ENCODE measurements around the gene ZC3H7A.

The ZC3H7A gene

GRCh38 chr16:11768849-11769248 lies 28.2 kb downstream of the ZC3H7A start:
- Histone ChIP-seq H3K79me2 (ENCODE audit: low read length) (peaks cover 62% of the 10 kb centered on the region), H3K27ac (ENCODE audit: low read length) (peak overlapping the region; percentile 34; the same call in 1 of the 2 replicates), H3K4me2 (ENCODE audit: low read depth, low read length) (peak overlapping the region; percentile 12; the same call in 1 of the 2 replicates), H2AFZ (ENCODE audit: low read length) (no peak overlapping the region), H3K9me2 (replicated peaks; ENCODE audit: insufficient read depth, low read length) (no peaks in the 10 kb centered on the region), H3K4me1 (ENCODE audit: low read length) (peaks cover 29% of the 10 kb centered on the region), H3K36me3 (replicated peaks; ENCODE audit: insufficient read depth, low read length) (peaks cover 23% of the 10 kb centered on the region), H3K9ac (ENCODE audit: low read length) (no peak overlapping the region), H4K20me1 (ENCODE audit: insufficient read depth, low read length) (no peaks in the 10 kb centered on the region), H3K27me3 (replicated peaks; ENCODE audit: insufficient read depth, low read length) (no peaks in the 10 kb centered on the region), H3F3A (ENCODE audit: insufficient read depth, low read length) (peaks cover 19% of the 10 kb centered on the region; the same call in 1 of the 2 replicates), H3K9me3 (replicated peaks; ENCODE audit: insufficient read depth, low read length) (no peaks in the 10 kb centered on the region), H3K4me3 (ENCODE audit: low read length) (no peak overlapping the region)
- TF ChIP-seq EZH2phosphoT487 (IDR thresholded peaks at IDR 0.05; ENCODE audit: low read length) (no peak), EZH2 (optimal IDR thresholded peaks at IDR 0.05; ENCODE audit: low read depth, low read length) (no peak), CTCF (IDR thresholded peaks at IDR 0.05; ENCODE audit: low read length) (no peak)
- peak; percentile 12 for DNase-seq

- no peaks in the 10 kb centered on the region for H3K27me3 ChIP-seq (replicated peaks; ENCODE audit: insufficient read depth, low read length)
- no peak overlapping the region for H2AFZ ChIP-seq (ENCODE audit: low read length)
- H3K4me3 ChIP-seq (ENCODE audit: low read length), result no peak overlapping the region
- H4K20me1 ChIP-seq (ENCODE audit: insufficient read depth, low read length), result no peaks in the 10 kb centered on the region
- no peak overlapping the region for H3K27ac ChIP-seq (ENCODE audit: low read length)
- peaks cover 23% of the 10 kb centered on the region for H3K36me3 ChIP-seq (replicated peaks; ENCODE audit: insufficient read depth, low read length)
- H3K79me2 ChIP-seq (ENCODE audit: low read length), result peaks cover 34% of the 10 kb centered on the region
- no peaks in the 10 kb centered on the region for H3F3A ChIP-seq (ENCODE audit: insufficient read depth, low read length)
- no peak overlapping the region for H3K9ac ChIP-seq (ENCODE audit: low read length)
- H3K4me1 ChIP-seq (ENCODE audit: low read length), result peaks cover 6% of the 10 kb centered on the region; the same call in 1 of the 2 replicates
- no peak for DNase-seq
- H3K9me3 ChIP-seq (replicated peaks; ENCODE audit: insufficient read depth, low read length), result no peaks in the 10 kb centered on the region
- no peaks in the 10 kb centered on the region for H3K9me2 ChIP-seq (replicated peaks; ENCODE audit: insufficient read depth, low read length)
- no peak overlapping the region for H3K4me2 ChIP-seq (ENCODE audit: low read depth, low read length)
- TF ChIP-seq EZH2phosphoT487 (IDR thresholded peaks at IDR 0.05; ENCODE audit: low read length) (no peak), EZH2 (optimal IDR thresholded peaks at IDR 0.05; ENCODE audit: low read depth, low read length) (no peak), CTCF (IDR thresholded peaks at IDR 0.05; ENCODE audit: low read length) (no peak)
Observed at GRCh38 chr16:11762431-11762830, 34.6 kb downstream of the ZC3H7A start.

GRCh38 chr16:11759997-11760396 lies 37.1 kb downstream of the ZC3H7A start:
- Histone ChIP-seq H3K4me3 (ENCODE audit: low read length) (no peak overlapping the region), H3K9me3 (replicated peaks; ENCODE audit: insufficient read depth, low read length) (no peaks in the 10 kb centered on the region), H3K36me3 (replicated peaks; ENCODE audit: insufficient read depth, low read length) (peaks cover 14% of the 10 kb centered on the region), H3K4me2 (ENCODE audit: low read depth, low read length) (no peak overlapping the region), H3K79me2 (ENCODE audit: low read length) (peaks cover 19% of the 10 kb centered on the region), H3K27ac (ENCODE audit: low read length) (no peak overlapping the region), H3K9me2 (replicated peaks; ENCODE audit: insufficient read depth, low read length) (no peaks in the 10 kb centered on the region), H3K9ac (ENCODE audit: low read length) (no peak overlapping the region), H4K20me1 (ENCODE audit: insufficient read depth, low read length) (no peaks in the 10 kb centered on the region), H3K27me3 (replicated peaks; ENCODE audit: insufficient read depth, low read length) (no peaks in the 10 kb centered on the region), H2AFZ (ENCODE audit: low read length) (no peak overlapping the region), H3F3A (ENCODE audit: insufficient read depth, low read length) (no peaks in the 10 kb centered on the region), H3K4me1 (ENCODE audit: low read length) (no peaks in the 10 kb centered on the region)
- DNase-seq, result no peak
- TF ChIP-seq CTCF (IDR thresholded peaks at IDR 0.05; ENCODE audit: low read length) (no peak), EZH2 (optimal IDR thresholded peaks at IDR 0.05; ENCODE audit: low read depth, low read length) (no peak), EZH2phosphoT487 (IDR thresholded peaks at IDR 0.05; ENCODE audit: low read length) (no peak)
